GM18502 (cell line): ENCODE data around the gene ENPP6.
"Not testable (repeated sequence)": the region's sequence is repeated elsewhere in the genome, so short reads cannot be mapped to it uniquely, and the experiment has no call there.

Source experiments
- ATAC-seq: cut with Tn5 transposase; IDR thresholded peaks from one replicate; pipeline ENCODE4 v1.9.1; 2021; ENCODE audit warnings: mild to moderate bottlenecking; ENCODE audit not compliant: unreplicated experiment, poor library complexity

The ENPP6 gene

GRCh38 chr4:184154199-184154598 is 63.5 kb downstream of the ENPP6 start:
- ATAC-seq = no peak

DNA sequence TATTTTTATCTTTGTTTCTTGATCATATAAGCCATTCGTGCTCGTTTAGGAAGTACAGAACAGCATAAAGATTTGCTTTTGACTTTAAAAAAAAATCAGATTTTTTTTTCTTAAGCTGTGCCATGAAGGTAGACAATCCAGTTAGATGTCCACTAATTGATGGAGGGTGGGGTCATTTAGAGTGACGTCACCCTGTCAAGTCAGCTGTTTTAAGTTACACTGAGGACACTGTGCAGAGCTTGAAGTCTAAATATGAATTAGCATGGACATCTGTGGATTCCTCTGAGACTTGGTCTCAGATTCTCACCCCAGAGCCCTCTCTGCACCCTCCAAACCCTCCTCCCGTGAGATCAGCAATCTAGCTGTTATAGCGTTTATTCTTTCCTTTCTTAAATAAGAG is 63.9 kb downstream of the ENPP6 start:
- no peak for ATAC-seq

DNA sequence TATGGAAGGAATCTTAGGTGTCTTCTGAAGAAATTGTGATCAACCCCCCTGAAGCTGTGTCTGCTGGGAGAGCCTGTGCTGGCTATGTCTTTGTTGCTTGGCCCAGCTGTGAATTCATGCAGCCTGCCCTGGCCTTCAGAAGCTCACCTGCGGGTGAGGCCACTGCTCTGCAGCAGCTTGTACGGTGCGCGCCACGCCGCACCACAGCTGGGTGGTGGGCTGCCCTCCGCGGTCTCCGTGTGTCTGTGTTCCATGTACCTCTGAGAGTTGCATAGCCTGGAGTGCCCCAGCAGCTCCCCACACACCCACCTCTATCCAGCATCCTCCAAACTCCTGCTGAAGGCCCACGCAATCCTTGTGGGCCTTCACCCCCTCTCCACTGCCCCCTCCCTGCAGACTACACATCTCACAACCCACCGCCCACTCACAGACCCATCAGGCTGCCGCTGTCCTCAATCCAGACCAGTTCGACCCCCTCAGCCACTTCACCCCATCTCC is 65.6 kb downstream of the ENPP6 start:
- ATAC-seq = no peak

DNA sequence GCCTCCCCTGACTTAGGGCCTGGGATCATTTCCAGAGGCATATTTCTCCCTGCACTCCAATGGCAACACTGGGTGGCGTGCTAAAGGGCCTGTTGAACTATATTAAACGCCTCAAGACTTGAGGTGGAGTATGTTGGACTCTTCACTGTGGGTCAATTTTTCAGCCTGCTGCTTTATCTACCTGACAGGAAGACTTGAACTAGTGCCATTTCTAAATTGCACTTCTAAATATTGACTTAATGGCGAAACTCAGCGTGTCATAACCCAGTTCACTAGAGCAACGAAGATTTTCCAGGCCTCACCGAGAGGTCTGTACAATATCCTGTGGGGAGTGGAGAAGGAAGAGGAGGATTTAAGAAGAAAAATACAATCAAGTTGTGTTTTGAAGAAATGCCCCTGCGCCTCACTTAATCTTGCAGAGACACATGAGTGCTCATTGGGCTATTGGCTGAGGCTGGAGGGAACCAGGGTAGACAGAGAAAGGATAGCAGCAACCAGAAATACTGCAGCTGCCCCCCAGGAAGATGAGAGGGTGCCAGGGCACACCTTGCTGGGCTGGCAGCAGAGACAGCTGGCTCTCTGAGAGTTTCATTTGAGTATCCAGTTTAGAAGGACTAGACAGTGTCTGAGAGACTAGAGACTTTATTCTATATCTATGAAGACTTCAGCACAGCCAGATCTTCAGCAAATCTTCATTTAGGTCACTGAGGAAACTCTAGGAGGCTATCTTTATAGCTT is 67.4 kb downstream of the ENPP6 start:
- no peak for ATAC-seq

GRCh38 chr4:184148738-184149637 is 68.7 kb downstream of the ENPP6 start:
- ATAC-seq = no peak

DNA sequence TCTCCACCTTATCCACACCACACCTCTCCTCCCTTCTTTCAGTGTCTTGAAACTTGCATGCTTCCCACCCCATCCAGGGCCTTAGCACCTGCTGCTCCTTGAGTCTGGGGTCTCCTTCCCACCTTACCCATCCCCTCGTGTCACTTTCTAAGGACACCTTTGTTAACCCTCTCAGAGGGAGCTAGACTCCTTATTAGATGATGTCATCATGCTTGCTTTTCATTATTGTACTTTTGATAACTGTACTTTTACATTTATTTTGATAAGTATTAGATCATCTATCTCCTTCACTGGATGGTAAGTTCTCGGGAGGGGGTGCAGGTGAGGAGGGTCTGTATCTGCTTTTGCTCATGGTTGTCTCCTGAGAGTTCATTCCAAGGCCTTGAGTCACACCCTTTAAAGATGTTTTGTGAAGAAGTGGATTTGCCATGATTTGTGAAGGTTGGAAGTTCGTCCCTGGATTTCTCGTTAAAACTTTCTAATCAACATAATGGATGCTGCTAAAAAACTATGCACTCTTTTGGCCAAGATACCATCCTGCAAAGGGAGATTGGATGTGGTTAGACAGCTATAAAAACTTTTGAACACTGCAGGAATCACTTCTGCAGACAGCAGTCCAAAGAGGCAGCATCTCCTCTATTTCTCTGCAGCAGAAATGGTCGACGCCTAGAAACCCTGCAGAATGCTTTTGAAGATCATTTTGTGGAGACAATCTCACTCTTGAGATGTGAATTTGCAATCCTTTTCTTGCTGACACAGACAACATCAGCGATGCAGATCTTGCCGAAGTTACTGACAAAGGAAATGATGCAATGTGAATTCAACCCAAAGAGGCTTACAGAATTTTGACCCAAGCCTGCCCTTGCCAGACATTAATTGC is 69.6 kb downstream of the ENPP6 start:
- no peak for ATAC-seq

DNA sequence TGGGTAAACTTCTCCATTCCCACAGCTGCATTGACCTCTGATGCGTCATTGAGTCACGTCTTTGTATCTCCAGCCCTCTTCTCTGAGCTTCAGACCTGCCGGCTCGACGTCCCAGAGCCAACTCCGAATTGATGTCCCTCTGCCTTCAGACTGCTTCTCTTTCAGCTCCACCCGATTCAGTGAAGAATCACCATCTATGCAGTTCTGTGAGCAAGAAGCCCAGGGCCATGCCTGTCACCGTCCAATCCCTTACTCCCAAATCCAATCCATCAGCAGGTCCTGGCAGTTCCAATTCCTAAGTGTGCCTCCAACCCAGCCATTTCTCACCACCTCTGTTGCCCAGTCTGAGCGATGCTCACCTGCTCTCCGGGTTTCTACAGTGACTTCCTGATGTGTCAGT is 70.7 kb downstream of the ENPP6 start:
- no peak for ATAC-seq

GRCh38 chr4:184145596-184145995 is 72.1 kb downstream of the ENPP6 start:
- no peak for ATAC-seq

DNA sequence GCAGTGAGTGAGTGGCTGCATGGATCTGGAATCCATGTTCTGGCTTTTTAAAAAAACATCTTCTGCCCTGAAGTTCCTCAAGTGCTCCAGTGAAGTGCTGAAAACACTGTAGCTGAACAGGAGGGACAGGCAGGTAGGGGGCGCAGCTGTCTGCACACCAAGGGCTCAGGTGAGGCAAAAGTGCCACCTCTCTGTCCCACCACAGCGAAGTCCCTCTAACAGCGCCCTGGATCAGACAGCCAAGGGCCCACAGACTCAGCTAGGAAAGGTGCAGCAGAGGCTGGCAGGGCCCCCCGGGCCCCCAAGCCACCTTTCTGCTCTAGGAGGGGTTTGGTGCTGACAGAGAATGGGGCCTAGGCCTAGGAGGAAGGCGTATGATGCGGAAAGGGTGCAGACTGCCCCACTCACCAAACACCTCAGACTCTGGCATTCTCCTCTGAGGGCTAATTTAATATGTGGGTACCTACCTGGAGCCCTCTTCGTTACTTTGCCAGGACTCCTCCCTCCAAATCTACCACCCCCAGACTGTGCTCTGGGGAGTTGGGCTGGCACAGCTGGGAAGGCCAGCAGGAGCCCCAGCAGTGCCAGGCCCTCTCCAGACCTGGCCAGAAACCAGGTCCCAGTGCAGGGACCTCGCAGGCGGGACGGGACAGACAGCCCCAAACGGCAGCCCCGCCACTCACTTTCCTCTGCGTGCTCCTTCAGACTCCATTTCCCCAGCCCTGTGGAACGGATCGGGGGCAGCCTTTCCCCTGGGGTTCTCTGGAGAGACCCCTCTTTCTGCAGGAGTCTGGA is 73.7 kb downstream of the ENPP6 start:
- ATAC-seq = no peak

- ATAC-seq = no peak
Observed at GRCh38 chr4:184142121-184143000, 75.3 kb downstream of the ENPP6 start.

DNA sequence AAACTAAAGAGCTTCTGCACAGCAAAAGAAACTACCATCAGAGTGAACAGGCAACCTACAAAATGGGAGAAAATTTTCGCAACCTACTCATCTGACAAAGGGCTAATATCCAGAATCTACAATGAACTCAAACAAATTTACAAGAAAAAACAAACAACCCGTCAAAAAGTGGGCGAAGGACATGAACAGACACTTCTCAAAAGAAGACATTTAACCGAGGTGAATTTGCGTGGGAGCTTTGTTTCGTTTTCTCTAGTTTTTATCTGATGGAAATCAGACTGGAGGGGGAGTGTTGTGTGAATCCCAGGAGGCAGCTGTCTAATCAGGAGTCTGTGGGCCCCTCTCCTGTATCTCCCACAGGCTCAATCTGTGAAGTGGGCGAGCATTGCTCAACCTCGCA is 76.8 kb downstream of the ENPP6 start:
- not testable (repeated sequence) for ATAC-seq

- no peak for ATAC-seq
Observed at GRCh38 chr4:184136525-184136924, 81.1 kb downstream of the ENPP6 start.

DNA sequence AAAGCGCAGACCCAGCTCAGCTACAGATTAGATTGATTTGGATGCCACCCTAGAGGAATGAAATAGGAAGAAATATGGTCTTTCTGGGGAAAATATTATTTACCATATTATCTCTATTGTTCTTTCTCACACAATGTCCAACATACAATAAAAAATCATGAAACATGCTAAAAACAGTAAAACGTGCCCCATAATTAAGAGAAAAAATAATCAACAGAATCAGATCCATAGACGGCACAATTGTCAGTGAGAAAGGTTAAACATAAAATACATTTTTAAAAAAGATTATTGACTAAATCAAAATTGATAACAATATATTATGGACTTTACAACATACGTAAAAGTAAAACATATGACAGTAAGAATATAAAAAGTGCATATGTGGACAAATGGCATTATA is 90.9 kb downstream of the ENPP6 start:
- ATAC-seq = no peak

DNA sequence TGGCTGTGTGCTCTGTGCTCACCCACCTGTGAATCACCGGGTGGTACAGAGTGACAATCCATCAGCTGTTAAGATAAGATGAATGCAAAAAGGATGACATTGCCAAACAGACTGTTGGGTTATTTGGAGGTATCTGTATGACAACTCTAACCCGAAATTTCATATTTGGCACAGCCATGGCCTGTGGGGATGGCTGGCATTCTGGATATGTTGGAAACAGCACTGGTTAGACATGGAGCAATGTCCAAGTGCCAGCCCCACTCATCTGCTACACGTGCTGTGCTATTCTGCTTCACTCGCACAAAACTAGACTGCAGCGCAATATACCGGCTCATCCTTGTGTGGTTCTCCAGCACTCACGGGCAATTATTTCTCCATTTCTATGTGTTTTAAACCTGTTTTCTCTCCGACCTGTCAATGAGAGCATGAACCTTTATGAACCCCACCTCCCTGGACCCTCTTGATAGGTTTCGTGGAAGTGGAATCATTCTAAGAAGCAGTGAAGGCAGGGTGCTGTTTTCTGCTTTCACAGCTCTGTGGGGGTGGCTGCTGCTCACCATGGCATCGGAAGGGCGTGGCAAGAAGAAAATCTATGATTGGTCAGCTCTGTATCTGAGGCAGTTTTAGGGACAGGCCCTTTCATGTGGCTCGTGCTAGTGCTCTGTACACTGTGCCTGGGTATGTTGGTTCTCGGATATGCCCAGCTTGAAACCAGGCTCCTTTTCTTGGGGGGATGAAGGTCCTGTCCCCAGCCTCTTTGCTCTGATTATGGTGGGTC is 94.9 kb downstream of the ENPP6 start:
- no peak for ATAC-seq

- ATAC-seq = no peak
Observed at GRCh38 chr4:184120549-184121127, 97.0 kb downstream of the ENPP6 start.

DNA sequence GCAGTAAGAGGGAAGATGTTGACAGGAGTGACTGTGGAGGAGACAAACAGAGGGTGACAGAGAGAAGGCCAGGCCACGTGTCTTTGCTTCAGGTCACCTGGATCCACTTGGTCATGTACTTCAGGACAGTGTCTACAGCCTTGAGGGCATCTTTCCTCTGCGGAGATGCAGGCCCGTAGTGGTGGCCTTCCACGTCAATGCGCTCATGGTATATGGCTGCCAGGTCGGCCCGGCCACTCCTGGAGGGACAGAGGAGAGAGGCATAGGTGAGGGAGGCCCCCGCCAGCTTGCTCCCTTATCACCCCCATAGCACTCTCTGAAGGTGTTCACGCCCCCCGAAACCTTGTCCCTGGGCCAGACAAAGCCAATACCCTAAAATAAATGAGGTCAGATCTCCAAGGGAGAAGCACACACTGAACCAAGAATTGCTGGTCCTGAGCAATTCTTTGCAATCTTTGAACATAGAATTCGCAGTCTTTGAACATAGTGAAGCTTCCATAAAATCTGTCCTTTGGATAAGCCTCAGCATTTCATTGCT is 99.9 kb downstream of the ENPP6 start:
- ATAC-seq = no peak

DNA sequence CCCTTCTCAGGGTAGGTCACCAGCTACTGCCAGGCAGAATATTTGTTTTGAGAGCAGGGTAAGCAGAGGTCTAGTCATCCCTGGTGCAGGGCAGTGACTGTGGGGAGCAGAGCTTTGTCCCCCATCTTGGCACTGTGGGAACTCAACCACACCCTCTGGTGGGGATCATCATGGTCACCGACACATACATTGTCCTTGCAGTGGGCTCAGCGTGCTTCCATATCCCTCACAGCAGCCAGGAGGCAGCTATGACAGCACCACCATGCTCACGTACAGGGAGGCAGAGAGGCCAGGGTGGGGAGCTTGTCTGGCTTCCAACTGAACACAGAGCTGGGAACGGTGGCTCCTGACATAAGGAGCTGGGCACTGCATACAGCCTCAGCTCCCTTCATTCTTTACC is 102.3 kb downstream of the ENPP6 start:
- no peak for ATAC-seq
